ENCODE data around the gene SLC24A4. TPM values are rescaled to one million over a fixed set of nuclear protein-coding genes. Genes with fewer than 3 reads are reported as not detected.

Gene SLC24A4
- total RNA-seq, 1 donor from 2014 or later = 0.36 TPM

DNA sequence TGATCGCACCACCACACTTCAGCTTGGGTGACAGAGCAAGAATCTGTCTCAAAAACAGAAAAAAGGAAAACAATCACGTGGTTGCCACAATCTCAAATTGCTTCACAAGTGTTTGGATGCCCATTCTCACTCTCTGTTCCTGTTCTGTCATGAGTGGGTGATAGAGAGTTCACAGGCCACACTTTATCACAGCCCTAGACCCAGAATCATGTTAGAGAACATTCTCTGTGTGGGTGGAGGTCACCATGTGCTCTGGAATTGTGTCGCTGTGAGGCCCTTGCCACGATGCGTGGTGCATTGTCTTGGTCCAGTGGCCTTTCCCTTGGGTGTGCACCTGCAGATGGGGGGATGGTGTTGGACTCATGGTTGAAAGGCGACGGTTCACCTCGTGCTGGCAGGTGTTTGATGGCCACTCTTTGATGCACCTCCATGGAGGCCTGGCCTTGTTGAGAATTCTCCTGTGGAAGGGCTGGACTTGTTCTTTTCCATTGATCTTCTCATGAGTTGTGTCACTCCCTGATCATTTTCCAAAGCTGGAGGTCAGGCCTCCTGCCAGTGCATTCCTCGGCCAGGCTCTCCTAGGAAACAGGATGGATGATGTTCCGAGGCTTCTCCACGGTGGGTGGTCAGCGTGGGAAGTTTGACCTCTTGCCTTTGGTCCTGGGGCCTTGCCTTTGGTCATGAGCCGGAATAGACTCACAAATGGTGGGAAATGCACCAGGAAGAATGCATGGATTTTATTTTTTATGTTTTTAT lies 91.9 kb downstream of the SLC24A4 start:
- peaks cover 10% of the 10 kb centered on the region for H3K27me3 ChIP-seq (ENCODE audit: low read depth)
- no peaks in the 10 kb centered on the region for H3K9me3 ChIP-seq (replicated peaks)
- intact Hi-C loops (cut with micrococcal nuclease) = no loop called here
- no peak overlapping the region for H3K4me3 ChIP-seq
- H3K27ac ChIP-seq (replicated peaks) = no peak overlapping the region
- no peaks in the 10 kb centered on the region for H3K36me3 ChIP-seq
- H3K4me1 ChIP-seq = no peaks in the 10 kb centered on the region
- no peak for TF ChIP-seq CTCF (IDR thresholded peaks at IDR 0.05; ENCODE audit: borderline replicate concordance)
- DNase-seq = no peak

GRCh38 chr14:92415969-92416368 lies 93.0 kb downstream of the SLC24A4 start:
- intact Hi-C loops (cut with micrococcal nuclease) = no loop called here
- TF ChIP-seq CTCF (IDR thresholded peaks at IDR 0.05; ENCODE audit: borderline replicate concordance) = no peak
- H3K9me3 ChIP-seq (replicated peaks) = no peaks in the 10 kb centered on the region
- H3K27ac ChIP-seq (replicated peaks) = no peak overlapping the region
- H3K4me1 ChIP-seq = no peaks in the 10 kb centered on the region
- H3K4me3 ChIP-seq = no peak overlapping the region
- peaks cover 13% of the 10 kb centered on the region for H3K27me3 ChIP-seq (ENCODE audit: low read depth)
- H3K36me3 ChIP-seq = no peaks in the 10 kb centered on the region
- no peak for DNase-seq

GRCh38 chr14:92416544-92416943 lies 93.6 kb downstream of the SLC24A4 start:
- Histone ChIP-seq H3K27ac (replicated peaks) (no peak overlapping the region), H3K9me3 (replicated peaks) (no peaks in the 10 kb centered on the region), H3K27me3 (ENCODE audit: low read depth) (peaks cover 13% of the 10 kb centered on the region), H3K36me3 (no peaks in the 10 kb centered on the region), H3K4me1 (no peaks in the 10 kb centered on the region), H3K4me3 (no peak overlapping the region)
- no peak for DNase-seq
- TF ChIP-seq CTCF (IDR thresholded peaks at IDR 0.05; ENCODE audit: borderline replicate concordance) = no peak
- intact Hi-C loops (cut with micrococcal nuclease) = no loop called here

- intact Hi-C loops (cut with micrococcal nuclease) = no loop called here
- no peaks in the 10 kb centered on the region for H3K4me1 ChIP-seq
- no peak overlapping the region for H3K27ac ChIP-seq (replicated peaks)
- no peaks in the 10 kb centered on the region for H3K9me3 ChIP-seq (replicated peaks)
- TF ChIP-seq CTCF (IDR thresholded peaks at IDR 0.05; ENCODE audit: borderline replicate concordance) = no peak
- H3K27me3 ChIP-seq (ENCODE audit: low read depth) = peaks cover 10% of the 10 kb centered on the region
- no peaks in the 10 kb centered on the region for H3K36me3 ChIP-seq
- no peak overlapping the region for H3K4me3 ChIP-seq
- no peak for DNase-seq
Measured at GRCh38 chr14:92417759-92418158, 94.8 kb downstream of the SLC24A4 start.

GRCh38 chr14:92421751-92422150 lies 98.8 kb downstream of the SLC24A4 start:
- no peak overlapping the region for H3K4me3 ChIP-seq
- TF ChIP-seq CTCF (IDR thresholded peaks at IDR 0.05; ENCODE audit: borderline replicate concordance) = no peak
- intact Hi-C loops (cut with micrococcal nuclease) = no loop called here
- H3K36me3 ChIP-seq = no peaks in the 10 kb centered on the region
- no peaks in the 10 kb centered on the region for H3K4me1 ChIP-seq
- H3K27me3 ChIP-seq (ENCODE audit: low read depth) = peaks cover 7% of the 10 kb centered on the region
- no peak for DNase-seq
- no peak overlapping the region for H3K27ac ChIP-seq (replicated peaks)
- H3K9me3 ChIP-seq (replicated peaks) = no peaks in the 10 kb centered on the region
